Cerebellar nuclear complex (tissue), 1 donor: ENCODE measurements around the gene CCSAP.
"Not testable (repeated sequence)": the region's sequence is repeated elsewhere in the genome, so short reads cannot be mapped to it uniquely, and the experiment has no call there.

Experiments
- DNase-seq, 2 experiments: peaks; one replicate each; lab custom pipeline; 2025; lab: John Stamatoyannopoulos, UW

CCSAP gene

GRCh38 chr1:229325853-229326487 lies 16.9 kb downstream of the CCSAP start:
- DNase-seq = no peak

- DNase-seq = no peak
Measured at GRCh38 chr1:229325401-229325800, 17.4 kb downstream of the CCSAP start.

GRCh38 chr1:229323885-229324553 lies 18.8 kb downstream of the CCSAP start:
- DNase-seq = no peak

GRCh38 chr1:229323201-229323600 lies 19.6 kb downstream of the CCSAP start:
- DNase-seq = no peak

GRCh38 chr1:229319487-229319886 lies 23.4 kb downstream of the CCSAP start:
- DNase-seq = no peak

- no peak for DNase-seq
Measured at GRCh38 chr1:229318056-229318455, 24.8 kb downstream of the CCSAP start.

DNA sequence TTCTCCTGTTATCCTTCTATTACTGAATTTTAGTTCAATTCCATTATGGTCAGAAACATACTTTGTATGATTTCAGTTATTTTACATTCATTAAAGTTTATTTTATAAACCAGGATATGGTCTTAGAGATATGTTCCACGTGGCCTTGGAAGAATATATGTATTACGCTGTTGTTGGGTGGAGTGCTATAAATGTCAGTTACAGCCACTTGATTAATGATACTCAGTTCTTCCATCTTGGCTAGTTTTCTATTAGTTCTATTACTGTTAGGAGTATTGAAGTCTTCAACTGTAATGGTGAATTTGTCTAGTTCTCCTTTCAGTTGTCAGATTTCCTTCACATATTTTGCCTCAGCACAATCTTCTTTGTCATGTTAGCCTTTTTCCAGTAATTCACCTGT lies 26.7 kb downstream of the CCSAP start:
- DNase-seq = no peak

DNA sequence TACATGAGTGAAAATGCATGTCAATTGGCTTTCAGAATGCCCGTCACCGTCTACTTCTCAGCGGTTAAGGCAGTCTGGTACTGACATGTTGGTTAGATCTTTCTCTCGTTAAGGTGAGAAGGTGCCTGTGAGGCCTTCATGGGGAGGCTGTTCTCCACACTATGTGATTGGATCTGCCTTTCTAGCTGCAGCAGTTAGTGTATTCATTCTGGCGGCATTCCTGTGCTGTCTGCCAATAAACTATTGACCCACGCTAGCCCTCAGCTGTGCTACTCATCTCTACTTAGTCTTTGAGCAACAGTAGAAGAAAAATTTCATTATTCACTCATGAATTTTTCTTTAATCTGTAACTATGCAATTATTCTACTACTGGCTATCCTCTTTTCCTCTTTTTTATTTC lies 32.0 kb downstream of the CCSAP start:
- no peak for DNase-seq

DNA sequence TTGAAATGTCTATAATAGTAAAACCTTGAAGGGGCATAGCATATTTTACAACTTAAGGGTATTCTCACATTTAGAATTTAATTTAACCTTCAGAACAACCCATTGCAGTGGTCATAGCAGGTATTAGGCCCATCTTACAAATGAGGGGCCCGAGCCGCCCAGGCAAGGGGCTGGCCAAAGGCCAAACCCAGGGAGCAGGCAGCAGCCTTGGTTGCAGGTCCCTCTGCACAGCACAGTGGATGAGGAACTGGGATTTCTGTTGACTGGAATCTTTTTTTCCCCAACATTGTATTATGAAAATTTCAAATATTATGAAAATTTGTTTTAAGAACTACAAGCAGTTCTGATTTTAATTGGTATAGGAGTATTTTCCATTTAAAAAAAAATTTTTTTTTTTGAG lies 33.2 kb downstream of the CCSAP start:
- DNase-seq = no peak

- no peak for DNase-seq
Measured at GRCh38 chr1:229309074-229309473, 33.8 kb downstream of the CCSAP start.

- no peak for DNase-seq
Measured at GRCh38 chr1:229305392-229305791, 37.5 kb downstream of the CCSAP start.

DNA sequence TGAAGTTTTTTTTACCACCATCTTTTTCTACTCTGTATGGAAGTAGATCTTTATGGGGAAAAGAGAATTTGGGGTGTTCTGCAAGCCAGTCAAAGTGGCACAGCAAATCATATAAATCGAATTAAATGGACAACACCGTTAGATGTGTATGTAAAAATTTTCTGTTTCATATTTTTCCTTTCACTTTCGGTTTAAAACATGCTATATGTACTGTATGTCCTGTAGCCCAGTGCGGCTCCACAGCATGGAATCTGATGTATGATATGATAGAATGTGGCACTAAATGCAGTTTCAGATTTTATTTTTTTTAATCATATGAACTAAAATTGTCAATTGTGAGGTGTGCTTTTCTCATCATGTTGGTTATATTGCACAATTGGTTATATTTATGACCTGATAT lies 39.0 kb downstream of the CCSAP start:
- DNase-seq = no peak

DNA sequence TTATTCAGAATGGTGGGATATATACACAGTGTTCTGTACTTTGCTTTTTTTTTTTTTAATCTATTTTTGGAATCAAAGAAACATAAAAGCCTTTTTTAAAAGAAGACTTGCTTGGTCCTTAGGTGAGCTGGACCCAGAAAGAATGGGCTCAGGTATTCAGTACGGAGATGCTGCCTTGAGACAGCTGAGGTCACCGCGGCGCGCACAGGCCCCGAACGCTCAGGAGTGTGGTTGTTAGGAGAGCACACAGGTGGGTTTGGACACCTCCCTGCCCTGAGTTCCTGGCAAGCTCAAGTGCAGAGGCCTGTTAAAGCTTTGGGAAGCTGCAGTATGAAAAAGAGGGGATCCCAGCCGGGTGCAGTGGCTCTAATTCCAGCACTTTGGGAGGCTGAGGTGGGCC lies 40.1 kb downstream of the CCSAP start:
- DNase-seq = no peak

DNA sequence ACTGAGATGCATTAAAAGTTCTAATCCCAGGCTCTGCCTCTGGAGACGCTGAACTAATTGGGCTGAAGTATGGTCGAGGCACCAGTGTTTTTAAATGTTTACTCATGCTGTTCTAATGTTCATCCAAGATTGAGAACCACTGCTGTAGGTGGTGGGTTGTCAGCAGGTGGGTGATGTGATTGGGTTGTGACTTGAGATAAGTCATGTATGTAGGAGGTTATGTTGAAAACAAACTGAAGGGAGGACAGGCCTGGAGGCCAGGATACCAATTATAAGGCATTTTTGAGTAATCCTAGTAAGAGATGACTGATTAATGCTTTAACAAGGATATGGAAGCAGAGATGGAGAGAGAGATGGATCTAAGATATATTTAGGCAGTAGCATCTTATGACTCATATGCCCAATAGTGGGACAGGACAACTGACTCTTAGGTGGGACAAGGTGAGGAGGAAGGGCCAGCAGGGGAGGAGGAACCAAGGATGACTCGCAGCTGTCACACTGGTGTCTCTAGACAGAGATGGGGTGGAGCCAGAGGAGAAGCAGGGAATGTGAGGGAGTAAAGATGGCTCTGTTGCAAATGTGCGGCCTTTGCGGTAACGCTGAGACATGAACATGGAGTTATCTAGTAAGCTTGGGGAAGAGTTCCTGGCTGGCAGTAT lies 42.6 kb downstream of the CCSAP start:
- no peak for DNase-seq

DNA sequence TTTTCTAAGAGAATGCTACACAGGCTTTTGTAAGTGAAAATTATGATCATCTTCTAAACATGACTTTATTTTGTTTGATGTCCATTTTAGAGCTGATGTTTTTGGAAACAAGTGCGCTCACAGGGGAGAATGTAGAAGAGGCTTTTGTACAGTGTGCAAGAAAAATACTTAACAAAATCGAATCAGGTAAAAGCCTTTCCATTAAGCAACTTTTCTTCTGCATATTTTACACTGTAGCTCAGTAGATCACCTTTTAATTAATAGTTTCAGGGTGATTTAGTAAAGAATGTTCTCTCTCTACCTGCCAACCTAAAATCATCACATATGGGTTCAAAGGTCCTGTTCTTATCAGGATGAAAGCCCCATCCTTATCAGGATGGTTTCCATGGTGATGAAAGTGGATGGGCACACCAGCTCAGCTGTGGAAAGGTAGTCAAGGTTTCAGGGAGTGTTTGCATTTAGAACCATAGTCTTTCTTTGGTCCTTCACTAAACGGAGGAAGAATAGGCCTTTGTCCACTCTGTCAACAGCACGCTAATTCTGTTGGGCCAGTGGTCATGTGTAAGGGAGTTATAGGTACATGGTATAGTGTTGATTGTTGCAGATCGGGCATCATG lies 43.9 kb downstream of the CCSAP start:
- no peak for DNase-seq

GRCh38 chr1:229298420-229298819 lies 44.4 kb downstream of the CCSAP start:
- no peak for DNase-seq

GRCh38 chr1:229297746-229298145 lies 45.1 kb downstream of the CCSAP start:
- no peak for DNase-seq

- no peak for DNase-seq
Measured at GRCh38 chr1:229296541-229296941, 46.3 kb downstream of the CCSAP start.

GRCh38 chr1:229295745-229296144 lies 47.1 kb downstream of the CCSAP start:
- no peak for DNase-seq

DNA sequence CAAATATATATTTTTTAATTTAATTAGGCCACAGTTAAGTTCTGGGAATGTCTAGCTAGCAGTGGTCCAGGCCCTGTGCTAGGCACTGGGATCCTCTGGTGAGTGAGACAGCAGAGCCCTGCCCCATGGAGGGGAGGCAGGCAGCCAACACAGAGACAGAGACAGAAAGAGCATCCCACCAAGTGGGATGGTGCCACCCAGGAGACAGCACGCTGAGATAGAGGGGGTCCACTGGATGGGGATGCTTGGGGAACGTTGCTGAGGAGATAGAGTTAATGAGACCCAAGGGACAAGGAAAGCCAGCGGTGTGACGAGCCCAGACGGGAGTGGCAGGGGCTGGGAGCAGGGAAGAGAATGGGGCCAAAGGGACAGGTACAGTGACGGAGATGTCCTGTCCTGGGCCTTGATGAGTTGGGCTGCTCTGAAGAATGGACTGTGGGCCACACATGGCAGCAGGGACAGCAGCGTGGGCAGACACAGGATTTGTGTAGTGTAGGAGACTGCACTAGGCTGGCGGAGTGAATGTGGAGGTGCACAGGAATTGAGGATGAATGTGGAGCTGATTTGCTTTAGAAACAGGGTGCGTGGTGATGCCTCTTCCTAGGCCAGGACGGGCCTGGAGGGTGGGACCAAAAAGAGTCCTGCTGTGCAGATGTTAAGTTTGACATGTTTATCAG lies 49.2 kb downstream of the CCSAP start:
- DNase-seq = no peak

- not testable (repeated sequence) for DNase-seq
Measured at GRCh38 chr1:229291686-229292085, 51.2 kb downstream of the CCSAP start.

GRCh38 chr1:229288516-229288915 lies 54.3 kb downstream of the CCSAP start:
- DNase-seq = no peak
